HG03469 (cell line): ENCODE results near the gene TRIM22.

Source experiments
- ATAC-seq: cut with Tn5 transposase; IDR thresholded peaks from one replicate; pipeline ENCODE4 v1.9.1; 2021; ENCODE audit warnings: mild to moderate bottlenecking, moderate library complexity, moderate number of reproducible peaks; ENCODE audit not compliant: unreplicated experiment

TRIM22 gene

GRCh38 chr11:5737670-5738392, 48.2 kb downstream of the TRIM22 start:
- no peak for ATAC-seq

- no peak for ATAC-seq
These were observed 48.8 kb downstream of the TRIM22 start for GRCh38 chr11:5738431-5738830.

- no peak for ATAC-seq
These were observed 57.0 kb downstream of the TRIM22 start for GRCh38 chr11:5746614-5747013.

- no peak for ATAC-seq
These were observed 60.2 kb downstream of the TRIM22 start for GRCh38 chr11:5749836-5750235.

GRCh38 chr11:5753943-5754342, 64.4 kb downstream of the TRIM22 start, which contains the start of gene OR52N4:
Gene OR52N4, plus strand, starts transcription at chr11:5754243. Its CDS starts 498 bp downstream, at chr11:5754741.
- ATAC-seq: no peak
